Body of pancreas (tissue), 4 donors: ENCODE data around the gene HLA-C. TPM values are rescaled to one million over a fixed set of nuclear protein-coding genes. Genes with fewer than 3 reads are reported as not detected.

Experiments used
- ATAC-seq: fragments of 150-250 bp; one replicate; pipeline ENCODE4 v1.9.1; 2016
- DNase-seq, 4 donors: peaks; one replicate each; pipeline ENCODE4 v3.0.0-alpha.2; 2019
- H3K27ac ChIP-seq, 4 donors: fragments of 200-600 bp; sonication (generic); 1 replicate in 3 of 4; 2 replicates in 1 of 4; pipeline versions ENCODE4 v1.5.1 to v1.6.1; 2016 to 2019; ENCODE audit warnings: mild to moderate bottlenecking in 1 of 4, mixed read lengths in 1 of 4, moderate library complexity in 1 of 4
- H3K27me3 ChIP-seq, 2 donors: fragments of 200-600 bp; sonication (generic); one replicate each; pipeline ENCODE4 v1.6.0; 2016; ENCODE audit warnings: mild to moderate bottlenecking in 1 of 2
- H3K36me3 ChIP-seq, 2 donors: fragments of 200-600 bp; sonication (generic); replicated peaks in 1 of 2; 2 replicates each; pipeline ENCODE4 v1.5.1; 2016; ENCODE audit warnings: low read depth in 2 of 2; ENCODE audit not compliant: insufficient read depth in 1 of 2
- H3K4me1 ChIP-seq: fragments of 200-600 bp; sonication (generic); one replicate; pipeline ENCODE4 v1.6.0; 2016
- H3K4me3 ChIP-seq, 2 donors: fragments of 200-600 bp; sonication (generic); 1 replicate in 1 of 2; 2 replicates in 1 of 2; pipeline ENCODE4 v1.5.1; 2016 to 2019
- H3K9me3 ChIP-seq, 3 donors: fragments of 200-600 bp; sonication (generic); 1 replicate in 2 of 3; 2 replicates in 1 of 3; pipeline ENCODE4 v1.5.1; 2016
- CTCF ChIP-seq, 7 experiments: fragments of 450-650 bp in 4 of 7; fragments of 200-600 bp in 3 of 7; sonication (generic) in 3 of 7; IDR thresholded peaks; one replicate each; pipeline ENCODE4 v1.5.1; 2016 to 2019; ENCODE audit warnings: antibody characterized with exemption in 7 of 7
- POLR2A ChIP-seq, 3 donors: fragments of 450-650 bp; IDR thresholded peaks; one replicate each; pipeline ENCODE4 v1.6.1; 2016; ENCODE audit warnings: antibody characterized with exemption in 3 of 3, mild to moderate bottlenecking in 2 of 3
- WGBS, 2 donors: methylation state at CpG; one replicate each; pipeline ENCODE4 v1.1.5; 2017; 5-methylcytosine and 5-hydroxymethylcytosine counted together
- intact Hi-C: fragments of 100-400 bp; cut with DNase I; formaldehyde crosslinking; loops from one replicate; pipeline ENCODE4 v1.15.1; 2023
- total RNA-seq, 2 donors: library from RNA; depleted of rRNA; stranded (reverse); fragments of >200 nt; gene quantifications; one replicate each; pipeline ENCODE4 v1.1.0, GENCODE V29; 2016

The HLA-C gene
- total RNA-seq, 2 donors from 2014 or later, result 93.9 to 364 TPM

- intact Hi-C loops, result no loop called here
- no peaks in the 10 kb centered on the region for H3K9me3 ChIP-seq
- no peak overlapping the region for H3K4me3 ChIP-seq
- WGBS, 2 donors, result 43 to 47% methylated on average over 10 of the region's 10 CpGs
- ATAC-seq (no peak), DNase-seq (peak in 1 of 4 donors; percentile 12)
- no peak for TF ChIP-seq POLR2A (IDR thresholded peaks at IDR 0.05)
- no peak for TF ChIP-seq CTCF (IDR thresholded peaks at IDR 0.05)
- peak overlapping the region in 3 of 4 donors; percentile 75 to 98 (median 94) for H3K27ac ChIP-seq
- H3K36me3 ChIP-seq, result no peaks in the 10 kb centered on the region
- H3K4me1 ChIP-seq, result peaks cover 16% of the 10 kb centered on the region
- H3K27me3 ChIP-seq, result no peaks in the 10 kb centered on the region
Observed at GRCh38 chr6:31272836-31273626, 1.1 kb upstream of the HLA-C start.

- H3K36me3 ChIP-seq, result no peaks in the 10 kb centered on the region
- H3K4me1 ChIP-seq, result peaks cover 16% of the 10 kb centered on the region
- no peak overlapping the region for H3K4me3 ChIP-seq
- H3K27ac ChIP-seq, result peak overlapping the region; percentile 75 to 98 (median 95)
- H3K27me3 ChIP-seq, result no peaks in the 10 kb centered on the region
- H3K9me3 ChIP-seq, result no peaks in the 10 kb centered on the region
- peak in 1 of 4 donors; percentile 15 for DNase-seq
- ATAC-seq, result peak; percentile 31
- TF ChIP-seq POLR2A (IDR thresholded peaks at IDR 0.05) (no peak), CTCF (IDR thresholded peaks at IDR 0.05) (no peak)
- intact Hi-C loops, result no loop called here
- 2 to 7% methylated on average over 4 of the region's 4 CpGs for WGBS, 2 donors
Observed at GRCh38 chr6:31272436-31272835, 544 bp upstream of the HLA-C start.

- Histone ChIP-seq H3K36me3 (no peaks in the 10 kb centered on the region), H3K4me3 (peak overlapping the region in 1 of 2 donors; percentile 41), H3K27ac (peak overlapping the region; percentile 75 to 98 (median 95)), H3K9me3 (no peaks in the 10 kb centered on the region), H3K27me3 (no peaks in the 10 kb centered on the region), H3K4me1 (peaks cover 16% of the 10 kb centered on the region)
- DNase-seq (peak; percentile 59 to 79 (median 71)), ATAC-seq (peak; percentile 63)
- TF ChIP-seq CTCF (IDR thresholded peaks at IDR 0.05), result no peak
- TF ChIP-seq POLR2A (IDR thresholded peaks at IDR 0.05), result no peak
- 10 to 23% methylated on average over 5 to 26 of the region's 62 CpGs for WGBS, 2 donors
- intact Hi-C loops, result no loop called here
Observed at GRCh38 chr6:31270788-31271640, 878 bp downstream of the HLA-C start.

GRCh38 chr6:31268836-31269235 is 3.1 kb downstream of the HLA-C start:
- no peak for DNase-seq
- 64 to 76% methylated on average over 5 of the region's 5 CpGs for WGBS, 2 donors
- H3K4me1 ChIP-seq, result peaks cover 16% of the 10 kb centered on the region
- H3K27me3 ChIP-seq, result no peaks in the 10 kb centered on the region
- TF ChIP-seq CTCF (IDR thresholded peaks at IDR 0.05), result no peak
- no peak for TF ChIP-seq POLR2A (IDR thresholded peaks at IDR 0.05)
- no peak overlapping the region for H3K27ac ChIP-seq
- ATAC-seq, result no peak
- H3K9me3 ChIP-seq, result no peaks in the 10 kb centered on the region
- no peaks in the 10 kb centered on the region for H3K36me3 ChIP-seq
- H3K4me3 ChIP-seq, result no peak overlapping the region
- intact Hi-C loops, result no loop called here
